ENCODE measurements around the gene UMODL1.
"Not testable (repeated sequence)": the region's sequence is repeated elsewhere in the genome, so short reads cannot be mapped to it uniquely, and the experiment has no call there.

The UMODL1 gene

DNA sequence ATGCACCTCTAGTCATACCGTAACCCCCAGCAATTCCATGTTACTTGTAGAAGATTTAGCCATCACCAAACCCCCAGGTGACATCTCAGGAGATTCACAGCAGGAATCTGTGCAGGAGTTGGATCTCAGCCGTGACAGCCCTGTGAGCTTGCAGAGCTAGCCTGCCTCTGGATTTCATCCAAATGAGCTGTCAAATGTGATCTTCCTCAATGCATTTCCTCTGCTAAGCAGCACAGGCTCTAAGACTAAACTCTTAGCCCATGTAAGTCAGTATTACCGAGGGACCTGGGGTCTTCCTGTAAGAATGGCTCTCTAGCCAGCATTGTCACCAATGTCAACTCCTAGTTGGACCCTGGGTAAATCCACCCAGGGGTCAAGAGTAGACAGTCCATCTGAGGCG, 41.7 kb downstream of the UMODL1 start:
- no peak for DNase-seq (ENCODE audit: low read depth, low spot score)

GRCh38 chr21:42113926-42114409, 42.9 kb downstream of the UMODL1 start:
- DNase-seq (ENCODE audit: low read depth, low spot score) = no peak

GRCh38 chr21:42114646-42115045, 43.5 kb downstream of the UMODL1 start:
- DNase-seq (ENCODE audit: low read depth, low spot score) = no peak

DNA sequence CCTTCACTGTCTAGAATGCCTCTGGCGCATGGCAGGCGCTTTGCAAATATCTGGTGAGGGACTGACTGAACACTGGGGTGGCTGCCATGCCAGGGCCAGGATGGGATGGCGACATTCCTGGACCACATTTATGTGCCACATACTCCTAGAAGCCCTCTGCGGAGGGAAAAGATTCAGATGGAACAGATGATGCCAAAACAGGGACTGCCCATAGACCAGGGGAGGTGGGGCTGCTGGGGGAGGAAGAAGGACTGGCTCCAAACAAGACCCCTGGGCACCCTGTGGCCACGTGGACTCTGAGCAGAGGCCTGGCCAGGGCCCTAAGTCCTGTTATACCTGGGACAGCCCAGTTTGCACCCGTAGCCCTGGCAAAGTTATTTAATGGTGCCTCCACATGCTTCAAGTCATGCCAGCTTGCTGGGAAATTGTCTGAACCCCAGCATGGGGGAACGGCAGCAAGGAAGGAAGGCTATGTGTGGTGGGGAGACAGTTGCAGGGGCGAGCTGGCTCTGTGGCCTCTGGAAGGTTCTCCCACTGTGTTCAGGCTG, 44.1 kb downstream of the UMODL1 start:
- no peak for DNase-seq (ENCODE audit: low read depth, low spot score)

GRCh38 chr21:42116551-42116950, 45.4 kb downstream of the UMODL1 start:
- not testable (repeated sequence) for DNase-seq (ENCODE audit: low read depth, low spot score)

DNA sequence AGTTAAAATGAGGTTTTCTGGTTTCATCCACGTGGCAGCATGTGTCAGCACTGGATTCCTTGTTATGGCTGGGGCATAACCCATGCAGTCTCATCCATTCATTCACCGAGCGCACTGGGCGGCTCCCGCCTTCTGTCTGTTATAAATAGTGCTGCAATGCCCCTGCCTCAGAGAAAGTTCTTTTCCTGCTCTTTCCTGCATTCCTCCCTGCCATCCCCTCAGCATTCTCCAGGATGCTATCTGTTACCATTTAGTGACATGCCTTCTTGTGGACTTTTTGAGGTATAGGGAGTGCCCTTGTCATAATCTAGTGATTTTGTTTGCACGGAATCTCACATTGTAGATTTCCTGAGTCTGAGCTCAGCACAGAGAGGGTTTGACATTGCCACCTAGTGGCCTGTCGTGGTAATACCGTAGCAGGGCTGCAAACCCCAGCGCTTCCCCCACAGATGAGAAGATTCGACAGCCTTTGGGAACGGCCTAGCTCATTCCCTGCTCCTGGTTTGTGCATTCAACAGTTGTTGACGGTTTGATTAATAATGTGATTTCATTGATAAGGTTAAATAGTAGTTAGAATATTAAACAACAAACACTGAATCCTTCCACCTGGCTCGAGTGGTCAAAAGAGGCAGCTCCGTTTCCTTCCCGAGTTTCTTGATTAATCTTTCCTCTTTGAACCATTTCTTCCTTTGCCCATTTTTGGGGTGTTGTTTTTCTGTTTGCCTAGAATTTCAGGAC, 46.3 kb downstream of the UMODL1 start:
- peak; percentile 46 for DNase-seq (ENCODE audit: low read depth, low spot score)

DNA sequence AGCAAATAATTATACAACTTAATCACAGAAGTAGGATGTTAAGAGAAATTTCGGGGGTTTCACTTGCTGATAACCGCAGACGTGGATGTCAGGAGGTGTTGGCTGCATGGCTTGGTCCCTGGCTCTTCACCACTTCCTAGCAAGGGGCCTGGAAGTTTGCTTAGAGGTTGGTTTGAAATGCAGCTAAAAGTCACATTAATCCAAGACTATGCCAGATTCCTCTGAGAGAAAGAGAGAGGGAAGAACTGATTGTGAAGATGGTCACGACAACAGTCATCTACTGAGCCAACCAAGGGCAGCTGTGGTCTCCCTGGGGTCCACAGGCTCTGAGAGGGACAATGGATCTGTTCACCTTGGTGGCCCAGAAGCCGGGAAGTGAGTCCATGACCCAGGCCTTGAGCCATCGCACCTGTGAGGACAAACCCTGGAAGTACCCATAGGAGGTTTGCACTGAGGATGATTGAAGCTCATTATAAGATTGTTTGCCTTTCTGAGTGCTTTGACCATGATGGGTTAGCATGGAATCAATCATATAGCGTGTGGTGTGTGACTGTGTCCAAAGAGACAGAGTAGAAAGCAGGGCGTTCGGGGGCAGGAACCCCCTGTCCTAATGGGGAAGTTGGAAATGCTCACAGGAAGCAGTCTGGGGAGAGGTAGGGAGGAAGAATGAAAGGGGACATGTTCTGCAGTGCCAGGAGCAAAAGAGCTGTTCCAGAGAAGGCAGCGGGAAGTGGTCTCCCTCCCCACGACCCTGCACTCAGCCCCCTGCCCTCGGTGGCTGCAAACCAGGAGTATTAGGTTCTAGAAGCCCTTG, 47.1 kb downstream of the UMODL1 start:
- DNase-seq (ENCODE audit: low read depth, low spot score) = no peak

DNA sequence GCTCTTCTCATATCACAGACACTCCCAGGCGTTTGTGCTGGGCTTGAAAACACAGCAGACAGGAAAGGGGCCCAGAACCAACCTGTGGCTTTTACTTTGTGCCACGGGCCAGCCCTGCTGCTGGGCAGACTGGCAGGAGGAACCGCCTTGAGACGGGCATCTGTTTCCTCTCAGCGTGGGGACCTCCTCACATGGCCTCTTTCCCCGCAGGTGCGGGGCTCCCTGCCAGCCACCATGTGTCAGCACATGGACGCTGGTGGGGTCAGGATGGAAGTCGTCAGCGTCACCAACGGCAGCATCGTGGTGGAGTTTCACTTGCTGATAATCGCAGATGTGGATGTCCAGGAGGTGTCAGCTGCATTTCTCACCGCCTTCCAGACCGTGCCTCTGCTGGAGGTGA, 47.8 kb downstream of the UMODL1 start:
- no peak for DNase-seq (ENCODE audit: low read depth, low spot score)

GRCh38 chr21:42120101-42120902, 49.2 kb downstream of the UMODL1 start:
- DNase-seq (ENCODE audit: low read depth, low spot score) = no peak

DNA sequence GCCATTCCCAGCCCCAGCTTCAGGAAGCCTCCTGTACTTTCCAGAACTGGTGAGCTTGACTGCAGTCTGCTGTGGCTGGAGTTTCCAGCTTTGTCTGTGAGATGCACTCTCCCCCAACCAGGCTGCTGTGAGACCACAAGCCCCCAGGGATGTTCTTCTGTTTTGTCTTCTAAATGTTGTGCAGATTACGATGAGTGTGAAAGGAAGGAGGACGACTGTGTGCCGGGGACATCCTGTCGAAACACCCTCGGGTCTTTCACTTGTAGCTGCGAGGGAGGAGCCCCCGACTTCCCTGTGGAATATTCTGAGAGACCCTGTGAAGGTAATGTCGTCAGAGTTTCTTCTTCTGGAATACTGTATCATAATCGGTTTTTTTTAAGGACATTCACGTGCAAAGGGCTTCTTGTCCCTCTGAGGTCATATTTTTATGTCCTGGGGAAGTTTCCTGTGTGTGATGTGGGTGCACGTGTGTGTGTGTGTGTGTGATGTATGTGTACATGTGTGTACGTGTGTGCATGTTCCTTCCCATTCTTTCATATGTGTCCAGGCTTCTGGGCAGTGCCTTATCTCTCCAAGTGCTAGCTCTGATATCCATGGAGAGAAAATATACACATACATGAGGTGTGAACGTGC, 49.9 kb downstream of the UMODL1 start:
- no peak for DNase-seq (ENCODE audit: low read depth, low spot score)

- DNase-seq (ENCODE audit: low read depth, low spot score) = no peak
Observed at GRCh38 chr21:42121794-42122193, 50.7 kb downstream of the UMODL1 start.

GRCh38 chr21:42122398-42122797, 51.3 kb downstream of the UMODL1 start:
- DNase-seq (ENCODE audit: low read depth, low spot score) = no peak

DNA sequence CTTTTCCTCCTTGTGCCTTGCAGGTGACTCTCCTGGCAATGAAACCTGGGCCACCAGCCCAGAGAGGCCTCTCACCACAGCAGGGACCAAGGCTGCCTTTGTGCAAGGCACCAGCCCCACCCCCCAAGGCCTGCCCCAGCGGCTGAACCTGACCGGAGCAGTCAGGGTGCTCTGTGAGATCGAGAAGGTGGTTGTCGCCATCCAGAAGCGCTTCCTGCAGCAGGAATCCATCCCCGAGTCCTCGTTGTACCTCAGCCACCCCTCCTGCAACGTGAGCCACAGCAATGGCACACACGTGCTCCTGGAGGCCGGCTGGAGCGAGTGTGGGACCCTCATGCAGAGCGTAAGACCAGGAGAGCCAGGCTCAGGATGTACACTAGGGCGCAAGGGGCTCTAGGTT, 51.7 kb downstream of the UMODL1 start:
- DNase-seq (ENCODE audit: low read depth, low spot score) = no peak

GRCh38 chr21:42123219-42123908, 52.2 kb downstream of the UMODL1 start:
- no peak for DNase-seq (ENCODE audit: low read depth, low spot score)

DNA sequence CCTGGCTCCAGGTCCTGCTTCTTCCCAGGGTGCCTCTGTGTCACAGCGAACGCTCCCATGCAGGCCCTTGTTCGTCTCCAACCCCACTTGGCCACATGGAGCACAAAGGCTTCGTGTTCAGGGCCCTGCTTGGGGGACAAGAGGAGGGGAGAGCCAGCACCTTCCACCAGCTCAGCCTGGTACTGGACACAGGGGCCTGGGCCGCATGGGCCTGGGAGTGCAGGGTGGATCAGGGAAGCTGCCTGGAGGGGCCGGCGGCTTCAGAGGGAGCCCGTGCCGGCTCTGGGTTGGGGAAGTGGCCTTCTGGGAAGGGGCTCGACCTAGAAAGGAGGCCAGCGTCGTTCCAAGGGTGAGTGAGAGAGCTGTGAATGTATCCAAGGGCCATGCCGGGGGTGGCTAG, 53.0 kb downstream of the UMODL1 start:
- no peak for DNase-seq (ENCODE audit: low read depth, low spot score)

DNA sequence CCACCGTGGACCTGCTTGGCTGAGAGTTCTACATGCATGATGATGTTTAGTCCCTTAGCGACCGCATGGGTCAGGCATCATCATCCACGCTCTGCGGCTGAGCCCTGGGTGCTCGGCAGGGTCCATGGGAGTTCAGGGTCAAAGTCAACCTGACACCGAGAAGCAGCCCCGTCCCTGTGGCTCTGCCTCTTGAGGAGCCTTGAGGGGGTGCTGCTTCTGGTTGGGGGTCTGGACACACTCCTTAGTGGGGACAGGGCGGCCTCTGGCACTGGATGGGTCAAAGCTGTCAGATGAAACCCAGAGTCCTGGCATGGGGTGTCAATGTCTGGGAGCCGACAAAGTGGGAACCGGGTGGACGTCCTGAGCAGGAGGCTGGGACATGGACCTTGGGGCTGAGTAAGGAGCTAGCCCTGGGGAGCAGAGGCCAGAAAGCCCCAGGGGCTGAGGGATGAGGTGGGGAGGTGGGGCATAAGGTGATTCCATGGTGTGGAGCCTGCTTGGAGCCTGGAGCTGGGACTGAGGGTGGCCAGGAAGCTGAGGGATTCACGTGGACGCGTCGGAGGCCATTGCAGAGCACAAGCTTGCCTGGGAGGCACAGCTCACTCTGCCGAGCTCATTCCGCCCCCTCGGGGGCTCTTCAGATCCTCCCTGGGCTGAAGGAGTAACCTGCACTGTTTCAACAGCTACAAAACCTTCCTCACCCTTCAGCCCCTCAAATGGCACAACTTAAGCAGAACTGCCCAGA, 53.9 kb downstream of the UMODL1 start:
- DNase-seq (ENCODE audit: low read depth, low spot score) = no peak

GRCh38 chr21:42125571-42126544, 54.7 kb downstream of the UMODL1 start:
- DNase-seq (ENCODE audit: low read depth, low spot score) = no peak

All from activated CD4-positive, CD25-positive, alpha-beta regulatory T cell treated with anti-CD3 and anti-CD28 coated beads, Interleukin-2, amount 50 U/mL, for 16 hours (primary cell).